Measurements from ENCODE around the gene ABCF3.
A peak's percentile ranks its signal among the peaks of the same experiment; 100 is the strongest.

Gene ABCF3

GRCh38 chr3:184189421-184189820 is 3.4 kb downstream of the ABCF3 start:
- no peak overlapping the region for H3K4ac ChIP-seq (ENCODE audit: low read depth in 1 of 2, low read length in 2 of 2)
- no peak overlapping the region for H2BK120ac ChIP-seq (ENCODE audit: low read depth, low read length)
- no peak overlapping the region for H3K27ac ChIP-seq (ENCODE audit: low read length, poor library complexity, severe bottlenecking)
- no peak for DNase-seq
- WGBS, result 99% methylated on average over 13 of the region's 13 CpGs
- no peak overlapping the region for H4K8ac ChIP-seq (ENCODE audit: low read length)
- H3K4me1 ChIP-seq (ENCODE audit: control insufficient read depth, insufficient read depth, low read depth, low read length), result peaks cover 13% of the 10 kb centered on the region
- H2BK12ac ChIP-seq (ENCODE audit: low read length in 2 of 2), result no peak overlapping the region
- H2AK5ac ChIP-seq (ENCODE audit: low read length, severe bottlenecking), result no peak overlapping the region
- no peak overlapping the region for H3K23ac ChIP-seq (ENCODE audit: low read length in 2 of 2)
- H4K91ac ChIP-seq (ENCODE audit: low read length), result no peak overlapping the region
- H3K14ac ChIP-seq (ENCODE audit: low read length in 2 of 2), result no peak overlapping the region
- peaks cover 32% of the 10 kb centered on the region for H3K79me1 ChIP-seq (replicated peaks; ENCODE audit: low read length, poor library complexity, severe bottlenecking)
- no peak overlapping the region for H3K18ac ChIP-seq (ENCODE audit: low read depth in 1 of 2, low read length in 2 of 2)
- H3K36me3 ChIP-seq (ENCODE audit: control insufficient read depth in 1 of 2, insufficient read depth in 2 of 2, low read depth in 1 of 2, low read length in 2 of 2), result peaks cover 57 to 80% of the 10 kb centered on the region in 2 experiments
- H2BK5ac ChIP-seq (ENCODE audit: low read depth, low read length, poor library complexity, severe bottlenecking), result no peak overlapping the region
- H2AFZ ChIP-seq (ENCODE audit: low read depth, low read length), result no peak overlapping the region
- no peak overlapping the region for H3K4me3 ChIP-seq (ENCODE audit: insufficient read depth in 1 of 2, low read depth in 1 of 2, low read length in 2 of 2)
- H3K27me3 ChIP-seq (ENCODE audit: control insufficient read depth in 1 of 2, insufficient read depth in 1 of 2, low read length in 2 of 2), result no peaks in the 10 kb centered on the region
- no peaks in the 10 kb centered on the region for H3K9me3 ChIP-seq (ENCODE audit: control insufficient read depth, low read length)
- no peak overlapping the region for H3K4me2 ChIP-seq (ENCODE audit: low read length, poor library complexity, severe bottlenecking)
- H3K9ac ChIP-seq (ENCODE audit: low read length), result no peak overlapping the region
- no peak overlapping the region for H2BK15ac ChIP-seq (ENCODE audit: low read depth, poor library complexity, severe bottlenecking)

- Histone ChIP-seq H3K79me1 (replicated peaks; ENCODE audit: low read length, poor library complexity, severe bottlenecking) (peaks cover 32% of the 10 kb centered on the region), H2BK120ac (ENCODE audit: low read depth, low read length) (no peak overlapping the region), H3K23ac (ENCODE audit: low read length in 2 of 2) (no peak overlapping the region), H2AFZ (ENCODE audit: low read depth, low read length) (no peak overlapping the region), H3K27ac (ENCODE audit: low read length, poor library complexity, severe bottlenecking) (no peak overlapping the region), H3K4me2 (ENCODE audit: low read length, poor library complexity, severe bottlenecking) (no peak overlapping the region), H3K14ac (ENCODE audit: low read length in 2 of 2) (no peak overlapping the region), H3K4me3 (ENCODE audit: insufficient read depth in 1 of 2, low read depth in 1 of 2, low read length in 2 of 2) (no peak overlapping the region), H2BK5ac (ENCODE audit: low read depth, low read length, poor library complexity, severe bottlenecking) (no peak overlapping the region), H3K9me3 (ENCODE audit: control insufficient read depth, low read length) (no peaks in the 10 kb centered on the region), H4K91ac (ENCODE audit: low read length) (no peak overlapping the region), H2AK5ac (ENCODE audit: low read length, severe bottlenecking) (no peak overlapping the region), H2BK12ac (ENCODE audit: low read length in 2 of 2) (no peak overlapping the region), H3K36me3 (ENCODE audit: control insufficient read depth in 1 of 2, insufficient read depth in 2 of 2, low read depth in 1 of 2, low read length in 2 of 2) (peaks cover 75 to 88% of the 10 kb centered on the region in 2 experiments), H3K18ac (ENCODE audit: low read depth in 1 of 2, low read length in 2 of 2) (no peak overlapping the region), H3K27me3 (ENCODE audit: control insufficient read depth in 1 of 2, insufficient read depth in 1 of 2, low read length in 2 of 2) (no peaks in the 10 kb centered on the region), H3K4ac (ENCODE audit: low read depth in 1 of 2, low read length in 2 of 2) (no peak overlapping the region), H2BK15ac (ENCODE audit: low read depth, poor library complexity, severe bottlenecking) (no peak overlapping the region), H4K8ac (ENCODE audit: low read length) (no peak overlapping the region), H3K9ac (ENCODE audit: low read length) (no peak overlapping the region), H3K4me1 (ENCODE audit: control insufficient read depth, insufficient read depth, low read depth, low read length) (peaks cover 7% of the 10 kb centered on the region)
- DNase-seq, result no peak
- over 99% methylated on average over 10 of the region's 10 CpGs for WGBS
These were observed 6.9 kb downstream of the ABCF3 start for GRCh38 chr3:184192889-184193288.

- no peak overlapping the region for H3K4me2 ChIP-seq (ENCODE audit: low read length, poor library complexity, severe bottlenecking)
- H4K8ac ChIP-seq (ENCODE audit: low read length), result peak overlapping the region; percentile 45
- DNase-seq, result no peak
- no peak overlapping the region for H3K9ac ChIP-seq (ENCODE audit: low read length)
- no peak overlapping the region for H3K23ac ChIP-seq (ENCODE audit: low read length in 2 of 2)
- peaks cover 21% of the 10 kb centered on the region for H3K79me1 ChIP-seq (replicated peaks; ENCODE audit: low read length, poor library complexity, severe bottlenecking)
- no peak overlapping the region for H2BK5ac ChIP-seq (ENCODE audit: low read depth, low read length, poor library complexity, severe bottlenecking)
- no peak overlapping the region for H2BK15ac ChIP-seq (ENCODE audit: low read depth, poor library complexity, severe bottlenecking)
- H3K36me3 ChIP-seq (ENCODE audit: control insufficient read depth in 1 of 2, insufficient read depth in 2 of 2, low read depth in 1 of 2, low read length in 2 of 2), result peaks cover 64 to 77% of the 10 kb centered on the region in 2 experiments
- no peak overlapping the region for H3K4me3 ChIP-seq (ENCODE audit: insufficient read depth in 1 of 2, low read depth in 1 of 2, low read length in 2 of 2)
- no peak overlapping the region for H2AK5ac ChIP-seq (ENCODE audit: low read length, severe bottlenecking)
- H2BK120ac ChIP-seq (ENCODE audit: low read depth, low read length), result no peak overlapping the region
- no peak overlapping the region for H3K27ac ChIP-seq (ENCODE audit: low read length, poor library complexity, severe bottlenecking)
- no peak overlapping the region for H4K91ac ChIP-seq (ENCODE audit: low read length)
- H3K4me1 ChIP-seq (ENCODE audit: control insufficient read depth, insufficient read depth, low read depth, low read length), result peaks cover 2% of the 10 kb centered on the region
- H3K9me3 ChIP-seq (ENCODE audit: control insufficient read depth, low read length), result no peaks in the 10 kb centered on the region
- no peaks in the 10 kb centered on the region for H3K27me3 ChIP-seq (ENCODE audit: control insufficient read depth in 1 of 2, insufficient read depth in 1 of 2, low read length in 2 of 2)
- H3K18ac ChIP-seq (ENCODE audit: low read depth in 1 of 2, low read length in 2 of 2), result no peak overlapping the region
- 95% methylated on average over 8 of the region's 9 CpGs for WGBS
- peak overlapping the region in 1 of 2 experiments; percentile 5 for H3K4ac ChIP-seq (ENCODE audit: low read depth in 1 of 2, low read length in 2 of 2)
- no peak overlapping the region for H2AFZ ChIP-seq (ENCODE audit: low read depth, low read length)
- H2BK12ac ChIP-seq (ENCODE audit: low read length in 2 of 2), result no peak overlapping the region
- H3K14ac ChIP-seq (ENCODE audit: low read length in 2 of 2), result no peak overlapping the region
These were observed 8.1 kb downstream of the ABCF3 start for GRCh38 chr3:184193991-184194539.

- Histone ChIP-seq H3K9ac (ENCODE audit: low read length) (no peak overlapping the region), H3K18ac (ENCODE audit: low read depth in 1 of 2, low read length in 2 of 2) (no peak overlapping the region), H3K27ac (ENCODE audit: low read length, poor library complexity, severe bottlenecking) (no peak overlapping the region), H2BK15ac (ENCODE audit: low read depth, poor library complexity, severe bottlenecking) (no peak overlapping the region), H3K23ac (ENCODE audit: low read length in 2 of 2) (no peak overlapping the region), H2AFZ (ENCODE audit: low read depth, low read length) (no peak overlapping the region), H3K4ac (ENCODE audit: low read depth in 1 of 2, low read length in 2 of 2) (no peak overlapping the region), H3K4me1 (ENCODE audit: control insufficient read depth, insufficient read depth, low read depth, low read length) (peaks cover 2% of the 10 kb centered on the region), H3K9me3 (ENCODE audit: control insufficient read depth, low read length) (no peaks in the 10 kb centered on the region), H2BK5ac (ENCODE audit: low read depth, low read length, poor library complexity, severe bottlenecking) (no peak overlapping the region), H3K27me3 (ENCODE audit: control insufficient read depth in 1 of 2, insufficient read depth in 1 of 2, low read length in 2 of 2) (no peaks in the 10 kb centered on the region), H3K14ac (ENCODE audit: low read length in 2 of 2) (no peak overlapping the region), H2AK5ac (ENCODE audit: low read length, severe bottlenecking) (no peak overlapping the region), H2BK120ac (ENCODE audit: low read depth, low read length) (no peak overlapping the region), H3K79me1 (replicated peaks; ENCODE audit: low read length, poor library complexity, severe bottlenecking) (peaks cover 10% of the 10 kb centered on the region), H4K8ac (ENCODE audit: low read length) (no peak overlapping the region), H2BK12ac (ENCODE audit: low read length in 2 of 2) (no peak overlapping the region), H3K36me3 (ENCODE audit: control insufficient read depth in 1 of 2, insufficient read depth in 2 of 2, low read depth in 1 of 2, low read length in 2 of 2) (peaks cover 48 to 52% of the 10 kb centered on the region in 2 experiments), H3K4me3 (ENCODE audit: insufficient read depth in 1 of 2, low read depth in 1 of 2, low read length in 2 of 2) (no peak overlapping the region), H3K4me2 (ENCODE audit: low read length, poor library complexity, severe bottlenecking) (no peak overlapping the region), H4K91ac (ENCODE audit: low read length) (no peak overlapping the region)
- 94% methylated on average over 6 of the region's 6 CpGs for WGBS
- DNase-seq, result no peak
These were observed 10.5 kb downstream of the ABCF3 start for GRCh38 chr3:184196536-184196935.
